ENCODE measurements around the gene PTK7. TPM values are rescaled to one million over a fixed set of nuclear protein-coding genes. Genes with fewer than 3 reads are reported as not detected.

Gene PTK7
- total RNA-seq, 1 experiment from 2014 or later, result 52.3 TPM

- no peak for DNase-seq (ENCODE audit: low read depth)
Observed at GRCh38 chr6:43178951-43179830, 103.1 kb downstream of the PTK7 start.

- no peak for DNase-seq (ENCODE audit: low read depth)
Observed at GRCh38 chr6:43180058-43180457, 103.9 kb downstream of the PTK7 start.

DNA sequence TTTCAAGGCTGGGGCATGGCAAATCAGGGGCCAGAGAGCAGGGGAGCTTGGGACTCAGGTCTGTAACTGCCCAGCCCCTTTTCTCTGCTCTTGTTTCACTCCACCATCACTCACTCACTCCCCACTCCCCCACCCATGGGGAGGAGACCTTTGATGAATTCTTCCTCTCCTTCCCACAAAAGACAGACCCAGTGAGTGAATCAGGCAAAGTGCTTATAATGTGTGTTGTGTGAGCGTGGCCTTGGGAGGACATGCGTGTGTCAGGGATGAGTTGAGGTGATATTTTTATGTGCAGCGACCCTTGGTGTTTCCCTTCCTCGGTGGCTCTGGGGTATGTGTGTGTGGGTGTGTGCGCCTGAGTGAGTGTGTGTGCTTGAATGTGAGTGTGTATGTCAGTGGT lies 104.9 kb downstream of the PTK7 start:
- no peak for DNase-seq (ENCODE audit: low read depth)

DNA sequence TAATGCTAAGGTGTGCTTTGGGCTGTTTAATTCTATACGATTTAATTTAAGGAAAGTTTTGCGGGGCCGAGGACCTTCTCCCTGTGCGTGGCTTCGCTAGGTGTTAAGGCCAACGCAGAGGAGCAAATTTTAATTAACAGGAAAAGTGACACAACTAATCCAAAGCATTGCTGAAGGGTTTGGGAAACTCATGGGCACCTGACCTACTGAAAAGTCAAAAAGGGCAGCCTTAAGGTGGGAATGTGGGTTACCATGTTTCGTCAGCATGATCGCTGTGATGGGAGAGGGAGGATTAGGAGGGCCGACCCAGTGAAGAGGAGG lies 105.5 kb downstream of the PTK7 start:
- DNase-seq (ENCODE audit: low read depth), result no peak

DNA sequence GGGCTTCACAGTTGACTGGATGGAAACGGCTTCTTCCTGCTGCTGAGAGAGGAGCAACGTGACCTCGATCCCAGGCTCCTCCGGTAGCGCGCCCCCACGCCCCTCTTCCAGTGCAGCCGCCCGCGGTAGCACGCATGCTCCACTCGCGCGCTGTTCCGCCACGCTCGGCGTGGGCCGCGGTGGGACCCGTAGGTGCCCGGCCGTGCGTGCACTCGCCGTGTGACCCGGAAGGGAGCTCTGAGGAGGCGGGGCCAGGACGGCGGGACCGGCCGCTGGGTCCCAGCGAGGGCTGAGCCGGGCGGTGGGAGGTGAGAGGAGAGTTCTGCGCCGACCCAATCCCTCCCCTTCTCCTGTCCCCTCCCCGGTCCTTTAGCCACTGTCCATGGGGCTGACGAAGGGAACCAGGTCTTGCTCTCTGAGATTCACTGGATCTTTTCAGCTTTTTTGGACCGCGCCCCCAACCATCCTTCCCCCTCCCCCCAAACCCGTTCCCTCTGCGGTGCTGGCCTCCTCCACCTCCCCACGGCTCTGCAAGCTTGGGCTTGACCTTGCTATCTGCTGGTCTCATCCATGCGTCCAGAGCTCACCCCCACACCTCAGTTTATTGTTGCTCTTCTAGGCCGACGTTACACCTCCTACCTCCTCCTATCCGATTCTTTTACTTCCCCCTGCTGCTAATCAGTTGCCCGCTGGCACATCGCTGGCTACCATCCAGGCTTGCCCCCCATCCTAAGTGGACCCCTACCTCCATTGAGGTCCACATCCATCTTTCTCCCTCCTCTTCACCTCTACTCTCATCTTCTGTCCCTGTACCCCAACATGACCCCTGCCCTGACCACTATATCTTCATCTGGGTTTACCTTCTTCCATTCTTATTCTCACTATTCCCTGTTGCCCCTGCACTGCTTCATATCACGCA lies 106.1 kb downstream of the PTK7 start, which contains the start of gene CUL9:
CUL9 (plus strand) TSS at position 255 of the 919 bp plus-strand sequence. CDS start 2,115 bp downstream, outside the sequence.
- peak; percentile 75 for DNase-seq (ENCODE audit: low read depth)

- DNase-seq (ENCODE audit: low read depth), result no peak
Observed at GRCh38 chr6:43183441-43183840, 107.3 kb downstream of the PTK7 start.

GRCh38 chr6:43184268-43184985 lies 108.3 kb downstream of the PTK7 start:
- DNase-seq (ENCODE audit: low read depth), result no peak

DNA sequence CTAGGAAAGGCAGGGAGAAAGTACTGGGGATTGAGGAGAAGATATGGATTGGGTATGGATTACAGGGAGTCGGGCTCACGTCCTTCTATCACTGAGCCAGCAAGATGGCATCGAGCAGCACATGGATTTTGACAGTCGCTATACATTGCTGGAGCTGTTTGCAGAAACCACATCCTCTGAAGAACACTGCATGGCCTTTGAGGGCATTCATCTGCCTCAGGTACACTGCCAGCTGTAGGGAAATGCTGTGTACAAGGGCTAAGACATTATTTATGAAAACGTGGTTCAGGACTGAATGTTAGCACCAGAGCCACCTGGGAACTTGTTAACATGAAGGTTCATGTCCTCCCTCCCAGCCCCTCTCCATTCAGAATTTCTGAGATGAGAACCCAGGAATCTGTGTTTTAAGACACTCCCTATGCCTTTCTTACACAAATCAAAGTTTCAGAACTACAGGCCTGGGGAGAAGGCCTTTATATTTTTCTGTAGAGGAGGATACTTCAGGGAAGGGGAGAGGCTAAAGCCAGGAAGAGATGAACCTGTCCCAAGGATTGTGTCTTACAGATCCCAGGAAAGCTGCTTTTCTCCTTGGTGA lies 109.4 kb downstream of the PTK7 start:
- DNase-seq (ENCODE audit: low read depth), result no peak

DNA sequence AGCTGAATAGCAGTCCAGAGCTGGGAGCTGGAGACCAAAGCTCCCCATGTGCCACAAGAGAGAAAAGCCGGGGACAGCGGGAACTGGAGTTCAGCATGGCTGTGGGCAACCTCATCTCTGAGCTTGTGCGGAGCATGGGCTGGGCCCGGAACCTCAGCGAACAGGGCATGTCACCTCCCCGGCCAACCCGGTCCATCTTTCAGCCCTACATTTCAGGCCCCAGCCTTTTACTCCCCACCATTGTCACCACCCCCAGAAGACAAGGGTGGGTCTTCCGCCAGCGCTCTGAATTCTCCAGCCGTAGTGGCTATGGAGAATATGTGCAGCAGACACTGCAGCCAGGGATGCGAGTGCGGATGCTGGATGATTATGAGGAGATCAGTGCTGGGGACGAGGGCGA lies 109.9 kb downstream of the PTK7 start:
- DNase-seq (ENCODE audit: low read depth), result no peak

- DNase-seq (ENCODE audit: low read depth), result no peak
Observed at GRCh38 chr6:43186706-43187105, 110.6 kb downstream of the PTK7 start.

DNA sequence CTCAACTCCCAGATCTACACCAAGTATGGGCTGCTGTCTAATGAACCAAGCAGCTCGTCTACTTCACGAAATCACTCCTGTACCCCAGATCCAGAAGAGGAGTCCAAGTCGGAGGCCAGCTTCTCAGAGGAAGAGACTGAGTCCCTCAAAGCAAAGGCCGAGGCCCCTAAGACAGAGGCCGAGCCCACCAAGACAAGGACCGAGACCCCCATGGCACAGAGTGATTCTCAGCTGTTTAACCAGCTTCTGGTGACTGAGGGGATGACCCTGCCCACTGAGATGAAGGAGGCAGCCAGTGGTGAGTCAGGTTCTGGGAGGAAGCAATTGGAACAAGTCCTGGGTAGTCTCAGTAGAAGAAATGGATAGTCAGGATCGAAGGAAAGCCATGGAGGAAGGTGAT lies 111.7 kb downstream of the PTK7 start:
- DNase-seq (ENCODE audit: low read depth), result no peak

DNA sequence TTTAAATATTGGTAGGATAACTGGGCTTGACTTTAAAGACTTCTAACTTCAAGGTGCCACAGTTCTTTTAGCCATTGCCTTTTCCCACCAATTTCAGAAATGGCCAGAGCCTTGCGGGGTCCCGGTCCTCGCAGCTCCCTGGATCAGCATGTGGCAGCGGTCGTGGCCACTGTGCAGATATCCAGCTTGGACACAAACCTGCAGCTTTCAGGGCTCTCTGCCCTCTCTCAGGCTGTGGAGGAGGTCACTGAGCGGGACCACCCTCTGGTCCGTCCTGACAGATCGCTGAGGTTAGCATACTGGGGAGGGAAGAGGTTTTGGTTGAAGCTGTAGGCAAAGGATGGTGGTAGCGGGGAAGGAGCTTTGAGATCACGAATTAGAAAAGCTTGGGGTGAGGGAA lies 112.3 kb downstream of the PTK7 start:
- DNase-seq (ENCODE audit: low read depth), result no peak

- DNase-seq (ENCODE audit: low read depth), result no peak
Observed at GRCh38 chr6:43189776-43190304, 113.7 kb downstream of the PTK7 start.

GRCh38 chr6:43192911-43193310 lies 116.8 kb downstream of the PTK7 start:
- DNase-seq (ENCODE audit: low read depth), result no peak

- DNase-seq (ENCODE audit: low read depth), result no peak
Observed at GRCh38 chr6:43193929-43194328, 117.8 kb downstream of the PTK7 start.

DNA sequence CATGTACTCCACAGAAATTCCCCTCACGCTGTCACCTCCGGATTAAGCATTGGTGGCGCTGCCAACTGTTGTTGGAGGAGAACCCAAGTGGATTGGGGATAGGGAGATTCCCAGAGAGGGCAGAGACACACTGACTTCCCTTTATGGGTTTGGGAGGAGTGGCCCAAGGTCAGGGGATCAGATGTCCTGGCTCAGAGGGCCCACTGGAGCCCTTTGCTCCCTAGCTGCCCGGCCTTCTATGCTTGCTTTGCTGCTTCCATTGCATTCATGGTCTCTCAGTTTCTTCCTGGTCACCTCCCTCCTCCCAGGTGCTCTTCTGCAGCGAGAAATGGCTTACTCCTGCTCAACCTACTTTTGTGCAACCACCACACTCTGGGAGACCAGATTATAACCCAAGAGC lies 120.2 kb downstream of the PTK7 start:
- no peak for DNase-seq (ENCODE audit: low read depth)

GRCh38 chr6:43199912-43200311 lies 123.8 kb downstream of the PTK7 start:
- no peak for DNase-seq (ENCODE audit: low read depth)

DNA sequence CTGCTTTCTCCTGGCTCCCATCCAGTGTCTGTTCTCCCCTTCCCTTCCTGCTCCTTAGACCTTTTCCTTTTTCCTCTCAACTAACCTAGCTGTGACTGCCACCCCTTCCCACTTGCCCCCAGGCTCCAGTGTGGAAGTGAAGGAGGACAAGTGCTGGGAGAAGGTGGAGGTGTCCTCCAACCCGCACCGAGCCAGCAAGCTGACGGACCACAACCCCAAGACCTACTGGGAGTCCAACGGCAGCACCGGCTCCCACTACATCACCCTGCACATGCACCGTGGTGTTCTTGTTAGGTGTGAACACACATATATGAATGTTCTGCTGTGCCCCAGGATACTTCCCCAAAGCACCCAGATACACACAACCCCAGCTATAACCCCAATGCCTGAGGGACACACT lies 124.4 kb downstream of the PTK7 start:
- no peak for DNase-seq (ENCODE audit: low read depth)

DNA sequence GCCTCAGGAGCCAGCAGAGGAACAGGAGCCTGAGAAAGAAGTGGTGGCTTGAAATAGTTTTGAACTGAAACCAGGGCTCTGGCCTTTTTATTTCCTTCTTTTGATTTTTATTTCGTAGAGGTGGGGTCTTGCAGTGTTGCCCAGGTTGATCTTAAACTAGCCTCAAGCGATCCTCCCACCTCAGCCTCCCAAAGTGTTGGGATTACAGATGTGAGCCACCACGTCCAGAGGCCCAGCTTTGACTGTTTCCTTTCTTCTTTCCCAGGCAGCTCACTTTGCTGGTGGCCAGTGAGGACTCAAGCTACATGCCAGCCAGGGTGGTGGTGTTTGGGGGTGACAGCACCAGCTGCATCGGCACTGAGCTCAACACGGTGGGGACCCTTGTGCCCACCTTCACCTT lies 126.3 kb downstream of the PTK7 start:
- DNase-seq (ENCODE audit: low read depth), result no peak

GRCh38 chr6:43203029-43203717 lies 127.1 kb downstream of the PTK7 start:
- DNase-seq (ENCODE audit: low read depth), result no peak

- DNase-seq (ENCODE audit: low read depth), result no peak
Observed at GRCh38 chr6:43203718-43204095, 127.6 kb downstream of the PTK7 start.

Measured in LHCN-M2 (cell line).